GM21447 (cell line): ENCODE results near the gene ANKRD34B.
"Not testable (repeated sequence)": the region's sequence is repeated elsewhere in the genome, so short reads cannot be mapped to it uniquely, and the experiment has no call there.

Experiments
- ATAC-seq: cut with Tn5 transposase; IDR thresholded peaks from one replicate; pipeline ENCODE4 v1.9.1; 2021; ENCODE audit not compliant: unreplicated experiment

Gene ANKRD34B

DNA sequence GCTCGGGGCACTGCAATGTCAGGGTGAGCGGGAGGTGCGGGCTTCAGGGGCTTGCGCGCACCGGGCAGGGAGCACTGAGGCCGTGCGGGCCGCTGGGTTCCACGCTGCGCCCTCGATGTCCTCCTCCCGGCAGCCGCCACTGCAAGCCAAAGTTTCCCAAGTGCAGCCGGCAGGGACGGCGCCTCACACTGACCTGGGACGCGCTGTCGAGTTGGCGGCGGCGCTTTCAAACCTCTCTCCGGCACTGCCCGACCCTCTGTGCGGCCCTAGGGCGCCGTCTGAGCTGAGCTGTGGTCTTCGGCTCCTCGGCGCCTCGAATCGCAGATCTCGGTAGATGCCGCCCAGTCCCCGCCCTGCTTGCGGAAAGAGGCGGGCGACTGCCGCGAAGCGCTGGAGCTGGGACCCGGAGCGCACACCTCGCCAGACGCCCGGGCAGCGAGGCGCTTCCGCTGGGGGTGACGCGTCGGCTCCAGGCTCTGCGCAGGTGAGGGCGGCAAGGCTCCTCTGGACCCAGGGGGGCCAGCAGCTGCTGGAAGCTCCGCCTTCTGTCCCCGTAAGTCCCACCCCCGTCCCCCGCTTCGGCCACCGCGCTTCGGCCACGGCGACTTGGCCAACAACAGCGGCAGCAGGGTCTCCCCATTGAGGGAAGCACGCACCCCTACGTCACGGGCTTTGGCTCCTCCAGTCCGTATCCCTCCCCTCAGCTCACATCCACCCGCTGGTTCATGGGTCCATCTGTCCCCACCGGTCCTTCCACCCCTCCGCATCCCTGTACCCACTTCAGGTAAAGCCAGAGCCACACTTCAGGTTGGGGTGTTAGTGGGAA, at the start of gene ANKRD34B:
Gene ANKRD34B, minus strand, starts transcription at position 320 of the 826 bp plus-strand sequence. CDS start 10,261 bp downstream, outside the sequence.
- ATAC-seq, result no peak

DNA sequence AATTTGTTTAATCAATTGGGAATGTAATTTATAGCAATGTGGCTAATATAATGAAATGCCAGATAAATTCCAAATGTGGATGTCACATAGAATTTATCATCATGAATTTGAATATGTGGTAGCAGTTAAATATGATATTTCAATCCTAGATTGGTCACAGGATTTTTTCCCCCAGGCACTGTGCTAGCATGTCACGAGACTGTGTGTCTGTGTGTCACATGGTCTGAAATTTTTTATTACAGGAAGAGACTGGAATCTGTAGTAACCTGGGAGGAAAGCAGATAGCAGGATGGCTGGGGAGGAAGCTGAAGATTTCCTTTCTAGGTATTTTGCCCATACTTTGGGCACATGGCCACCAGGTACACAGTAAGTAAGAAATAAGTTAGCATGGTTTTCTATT, 49.0 kb upstream of the ANKRD34B start:
- no peak for ATAC-seq

DNA sequence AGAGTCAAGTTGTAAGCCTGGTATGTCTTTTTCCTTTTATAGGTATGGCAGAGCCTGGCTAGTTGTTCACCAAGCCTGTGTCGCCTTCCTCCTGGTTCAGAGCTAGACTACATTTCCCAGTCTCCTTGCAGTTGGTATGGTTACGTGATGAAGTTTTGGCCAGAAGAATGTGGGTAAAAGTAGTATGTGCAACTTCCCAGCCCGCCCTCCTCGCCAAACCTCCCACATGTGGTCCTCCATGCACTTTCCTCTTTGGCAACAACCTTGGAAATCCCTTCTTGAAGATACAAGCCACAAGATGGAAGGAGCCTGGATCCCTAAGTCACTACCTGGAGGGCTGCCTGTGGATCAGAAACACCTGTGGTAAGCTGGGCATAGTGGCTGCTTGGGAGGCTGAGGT, 48.4 kb upstream of the ANKRD34B start:
- ATAC-seq, result no peak

DNA sequence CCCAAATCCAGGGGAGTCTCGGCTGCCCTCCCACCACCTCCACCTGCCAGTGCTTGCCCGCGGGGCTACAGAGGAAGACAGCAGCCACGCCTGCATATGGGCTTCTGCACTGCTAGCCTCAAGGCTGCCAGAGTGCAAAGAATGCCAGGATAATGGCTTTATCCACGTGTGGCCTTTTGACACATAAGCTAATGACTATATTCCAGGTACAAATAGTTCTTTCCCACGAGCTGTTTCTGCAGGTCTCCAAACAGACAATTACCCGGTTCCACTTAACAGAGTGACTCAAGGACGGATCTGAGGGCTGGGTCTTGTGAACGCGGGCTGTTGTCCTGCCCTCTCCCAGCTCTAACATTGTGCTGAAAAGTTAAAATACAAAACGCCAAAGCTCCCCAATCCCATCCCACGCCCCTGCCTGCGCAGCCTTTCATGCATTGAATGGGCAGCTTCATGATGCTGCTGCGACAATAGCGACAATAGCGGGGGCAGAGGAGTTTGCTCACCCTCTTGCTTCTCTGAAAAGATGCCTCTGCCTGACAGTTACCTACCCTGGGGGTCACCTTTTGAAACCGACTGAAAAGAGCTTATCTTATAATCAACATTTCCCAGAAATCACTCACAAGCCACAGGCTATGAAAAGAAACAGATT, 45.3 kb upstream of the ANKRD34B start:
- ATAC-seq, result no peak

DNA sequence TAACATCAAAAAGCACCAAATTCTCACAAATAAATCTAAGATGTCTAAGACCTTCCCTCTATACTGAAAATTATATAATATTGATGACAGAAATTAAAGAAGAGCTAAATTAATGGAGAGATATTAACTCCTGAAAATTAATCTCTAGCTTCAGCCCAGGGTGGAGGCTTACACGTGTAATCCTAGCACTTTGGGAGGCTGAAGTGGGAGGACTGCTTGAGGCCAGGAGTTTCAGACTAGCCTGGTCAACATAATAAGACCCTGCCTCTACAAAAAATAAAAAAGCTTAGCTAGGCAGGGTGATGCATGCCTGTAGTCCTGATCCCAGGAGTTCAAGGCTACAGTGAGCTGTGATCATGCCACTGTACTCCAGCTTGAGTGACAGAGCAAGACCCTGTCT, 39.6 kb upstream of the ANKRD34B start:
- ATAC-seq, result no peak

DNA sequence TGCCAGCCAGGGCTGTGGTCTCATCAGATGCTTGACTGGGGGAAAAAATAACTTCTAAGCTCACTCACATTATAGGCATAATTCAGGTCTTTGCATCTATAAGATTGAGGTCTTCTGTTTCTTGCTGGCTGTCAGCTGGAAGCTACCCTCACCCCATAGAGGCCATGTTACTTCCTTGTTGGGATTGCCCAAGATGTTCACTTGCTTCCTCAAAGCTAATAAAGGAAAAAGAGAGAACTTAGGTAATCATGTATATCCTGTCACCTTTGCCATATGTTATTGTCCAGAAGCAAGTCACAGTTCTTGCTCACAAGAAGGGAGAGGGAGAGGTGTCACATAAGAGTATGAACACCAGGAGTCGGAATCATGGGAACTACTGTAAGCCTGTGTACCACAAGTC, 38.7 kb upstream of the ANKRD34B start:
- ATAC-seq, result no peak

DNA sequence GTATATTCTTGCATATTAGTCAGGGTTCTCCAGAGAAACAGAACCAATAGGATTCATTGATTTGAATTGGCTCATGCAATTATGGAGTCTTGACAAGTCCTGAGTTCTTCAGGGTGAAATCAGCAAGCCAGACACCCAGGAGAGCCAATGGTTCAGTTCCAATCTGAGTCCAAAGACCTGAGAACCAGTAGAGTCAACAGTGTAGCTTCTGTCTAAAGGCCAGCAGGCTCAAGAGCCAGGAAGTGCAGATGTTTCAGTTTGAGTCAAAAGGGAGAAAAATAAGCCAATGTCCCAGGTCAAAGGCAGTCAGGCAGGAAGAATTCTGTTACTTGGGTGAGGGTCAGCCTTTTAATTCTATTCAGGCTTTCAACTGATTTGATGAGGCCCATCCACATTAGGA, 37.8 kb upstream of the ANKRD34B start:
- peak; percentile 90 for ATAC-seq

DNA sequence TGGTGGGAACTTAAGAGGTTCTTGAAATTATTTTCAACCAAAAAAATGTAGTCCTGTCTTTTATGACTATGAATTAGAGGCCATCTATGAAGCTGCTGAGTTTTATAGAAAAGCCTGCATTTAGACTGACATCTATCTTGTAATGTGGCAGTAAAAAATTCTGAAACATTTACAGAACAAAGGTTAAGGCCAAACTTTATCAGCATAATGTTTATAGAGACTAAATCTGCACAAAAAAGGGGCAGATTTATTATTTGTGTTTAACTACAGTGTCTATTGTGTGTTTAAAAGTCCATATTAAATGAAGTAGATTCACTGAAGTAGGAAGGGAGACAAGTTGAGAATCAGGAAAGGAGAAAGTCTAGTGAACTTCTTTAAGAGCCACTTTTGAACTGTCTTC, 37.3 kb upstream of the ANKRD34B start:
- no peak for ATAC-seq

DNA sequence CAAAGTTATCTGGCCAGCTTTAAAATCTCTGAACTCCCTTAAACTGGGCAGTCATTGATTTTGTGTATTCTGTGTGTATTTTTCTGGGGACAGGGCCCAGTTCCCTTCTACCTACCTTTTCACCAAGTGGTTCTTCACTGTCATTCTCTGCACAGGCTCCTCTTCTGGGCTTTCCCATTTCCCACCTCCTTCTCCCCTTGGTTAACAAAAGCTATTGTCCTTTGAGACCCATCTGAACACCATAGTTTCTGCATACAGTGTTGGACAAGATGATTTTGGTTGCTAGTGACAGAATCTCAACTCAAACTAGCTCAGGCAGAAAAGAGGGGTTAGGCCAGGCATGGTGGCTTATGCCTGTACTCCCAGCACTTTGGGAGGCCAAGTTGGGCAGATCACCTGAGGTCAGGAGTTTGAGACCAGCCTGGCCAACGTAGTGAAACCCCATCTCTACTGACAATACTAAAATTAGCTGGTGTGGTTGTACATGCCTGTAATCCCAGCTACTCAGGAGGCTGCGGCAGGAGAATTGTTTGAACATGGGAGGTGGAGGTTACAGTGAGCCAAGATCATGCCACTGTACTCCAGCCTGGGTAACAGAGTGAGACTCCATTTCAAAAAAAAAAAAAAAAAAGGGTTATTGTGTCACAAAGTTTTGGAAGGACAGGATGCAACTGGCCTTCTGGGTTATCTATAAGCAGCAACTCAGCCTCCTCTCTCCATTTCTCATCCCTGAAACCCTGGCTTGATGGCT, 31.0 kb upstream of the ANKRD34B start:
- no peak for ATAC-seq

DNA sequence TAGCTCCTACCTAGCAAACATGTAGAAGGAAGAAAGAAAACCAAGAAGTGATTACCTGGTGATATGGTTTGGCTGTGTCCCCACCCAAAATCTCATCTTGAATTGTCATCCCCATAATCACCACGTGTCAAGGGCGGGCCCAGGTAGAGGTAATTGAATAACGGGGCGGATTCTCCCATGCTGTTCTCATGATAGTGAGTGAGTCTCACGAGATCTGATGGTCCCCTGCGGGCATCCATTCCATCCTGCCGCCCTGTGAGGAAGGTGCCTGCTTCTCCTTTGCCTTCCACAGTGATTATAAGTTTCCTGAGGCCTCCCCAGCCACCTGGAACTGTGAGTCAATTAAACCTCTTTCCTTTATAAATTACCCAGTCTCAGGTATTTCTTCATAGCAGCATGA, 27.4 kb upstream of the ANKRD34B start:
- no peak for ATAC-seq

DNA sequence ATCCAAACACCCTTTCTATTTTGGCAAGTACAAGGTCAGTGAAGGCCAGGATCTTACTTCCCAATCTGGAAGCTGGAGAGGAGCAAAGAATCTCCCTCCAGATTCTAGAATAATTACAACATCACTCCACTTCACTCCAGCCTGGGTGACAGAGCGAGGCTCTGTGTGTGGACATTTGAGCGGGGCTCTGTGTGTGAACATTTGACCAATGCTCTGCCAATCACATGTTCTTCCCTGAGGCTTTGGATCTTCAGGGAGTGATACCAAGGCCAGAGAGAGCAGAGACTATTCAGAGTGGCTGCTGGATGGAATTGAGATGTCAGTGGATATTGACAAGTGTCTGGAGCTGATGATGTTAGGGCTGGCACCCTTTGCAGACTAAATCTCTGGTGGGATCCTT, 24.7 kb upstream of the ANKRD34B start:
- no peak for ATAC-seq

DNA sequence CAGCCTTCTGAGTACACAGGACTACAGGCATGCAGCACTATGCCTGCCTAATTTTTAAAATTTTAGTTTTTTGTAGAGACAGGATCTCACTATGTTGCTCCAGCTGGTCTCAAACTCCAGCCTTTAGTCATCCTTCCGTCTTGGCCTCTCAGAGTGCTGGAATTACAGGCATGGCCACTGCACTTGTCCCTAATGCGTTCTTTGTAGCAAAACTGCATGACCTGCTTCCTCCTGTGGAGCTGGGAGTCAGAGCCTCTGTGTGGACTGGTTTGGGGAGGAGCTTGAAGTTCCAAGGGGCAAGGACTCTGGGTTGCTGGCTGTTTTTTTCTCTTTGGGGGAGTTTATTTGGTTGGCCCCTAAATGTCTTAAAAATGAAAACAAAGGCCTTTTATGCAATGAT, 22.7 kb upstream of the ANKRD34B start:
- ATAC-seq, result no peak

DNA sequence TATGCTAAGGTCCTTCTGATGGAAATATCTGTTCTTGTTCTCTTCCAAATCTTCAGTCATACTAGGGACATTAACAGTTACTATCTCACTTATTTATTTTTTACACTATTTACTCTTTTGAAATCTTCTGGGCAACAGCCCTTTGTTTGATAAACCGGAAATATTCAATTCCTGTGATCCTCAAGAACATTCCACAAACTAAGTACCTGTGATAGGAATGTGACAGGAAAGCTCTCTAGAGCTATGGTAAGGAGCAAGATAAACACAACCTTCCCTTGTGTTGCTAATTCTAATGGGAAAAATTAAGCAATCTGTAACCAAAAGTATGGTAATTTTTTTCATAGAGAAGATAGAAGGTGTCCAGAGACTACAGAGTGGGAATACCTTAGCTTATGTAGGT, 22.0 kb upstream of the ANKRD34B start:
- no peak for ATAC-seq

DNA sequence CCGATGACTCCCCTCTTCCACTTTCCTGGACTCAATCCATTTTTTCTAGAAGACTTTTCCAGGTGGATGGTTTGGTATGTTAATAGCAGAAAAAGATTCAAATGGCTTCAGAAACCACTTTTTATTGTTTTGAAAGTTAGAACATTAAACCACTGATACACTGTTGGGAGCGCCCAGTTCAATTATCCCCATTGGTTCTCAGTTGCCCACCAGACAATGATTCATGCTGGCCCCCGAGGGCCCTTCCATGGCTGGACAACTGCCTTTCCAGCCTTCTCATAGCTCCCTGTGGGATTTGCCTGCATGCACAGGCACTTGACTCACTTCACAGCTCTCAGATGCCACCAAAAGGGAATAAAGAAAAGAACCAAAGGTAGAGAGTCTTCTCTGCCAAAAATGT, 21.3 kb upstream of the ANKRD34B start:
- no peak for ATAC-seq

DNA sequence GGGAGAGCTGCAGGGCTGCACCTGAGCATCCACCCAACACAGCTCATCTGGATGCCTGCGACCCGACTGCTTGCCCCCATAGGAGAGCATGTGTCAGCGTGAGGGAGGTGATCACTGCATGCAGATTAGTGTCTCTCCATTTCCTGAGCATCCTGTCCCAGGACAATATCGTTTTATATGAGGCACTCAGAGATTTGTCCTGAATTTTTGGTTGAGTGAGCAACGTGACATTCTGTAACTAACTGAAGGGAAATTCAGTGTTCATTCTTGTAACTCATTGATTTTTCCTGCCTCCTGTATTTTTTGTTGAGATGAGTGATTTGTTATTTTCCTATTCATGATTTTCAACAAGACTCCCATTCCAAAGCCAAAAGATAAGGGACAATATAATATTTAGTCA, 20.7 kb upstream of the ANKRD34B start:
- no peak for ATAC-seq

DNA sequence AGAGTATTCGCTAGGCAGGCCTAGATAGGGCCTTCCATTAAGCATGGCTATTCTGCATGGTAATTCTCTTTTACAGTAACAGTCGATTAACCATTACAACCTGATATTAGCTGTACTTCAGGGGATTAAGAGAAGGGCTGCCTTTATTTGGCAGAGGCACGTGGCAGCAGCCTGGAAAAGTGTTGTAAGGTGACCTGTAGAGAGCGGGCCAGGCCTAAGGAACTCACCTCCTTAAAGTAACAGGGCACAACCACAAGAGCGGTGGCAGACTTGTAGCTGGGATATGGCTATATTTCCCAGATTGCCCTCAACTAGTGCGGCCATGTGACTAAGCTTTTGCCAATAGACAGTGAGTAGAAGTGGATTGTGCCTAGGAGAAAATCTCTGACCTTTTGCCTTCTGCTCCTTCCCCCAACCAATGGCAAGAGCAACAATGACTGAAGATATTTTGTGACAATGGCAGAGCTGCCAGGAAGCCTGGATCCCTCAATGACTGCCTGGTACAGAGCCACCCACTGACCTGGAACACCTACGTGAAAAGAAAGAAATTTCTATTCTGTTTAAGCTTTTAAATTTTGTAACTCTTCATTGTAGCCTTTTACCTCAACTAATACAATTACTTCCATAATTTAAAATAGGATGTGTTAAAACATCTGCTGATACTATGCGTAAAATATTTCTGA, 18.9 kb upstream of the ANKRD34B start:
- ATAC-seq, result no peak

DNA sequence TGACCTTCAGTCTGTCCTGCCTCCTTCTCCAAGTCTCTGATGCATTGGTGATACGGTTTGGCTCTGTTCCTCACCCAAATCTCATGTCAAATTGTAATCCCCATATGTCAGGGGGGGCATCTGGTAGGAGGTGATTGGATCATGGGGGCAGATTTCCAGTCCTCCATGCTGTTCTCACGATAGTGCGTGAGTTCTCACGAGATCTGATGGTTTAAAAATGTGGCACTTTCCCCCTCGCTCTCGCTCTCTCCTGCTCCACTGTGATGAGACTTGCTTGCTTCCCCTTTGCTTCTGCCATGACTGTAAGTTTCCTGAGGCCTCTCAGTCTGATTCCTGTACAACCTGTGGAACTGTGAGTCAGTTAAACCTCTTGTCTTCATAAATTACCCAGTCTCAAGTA, 14.7 kb upstream of the ANKRD34B start:
- no peak for ATAC-seq

DNA sequence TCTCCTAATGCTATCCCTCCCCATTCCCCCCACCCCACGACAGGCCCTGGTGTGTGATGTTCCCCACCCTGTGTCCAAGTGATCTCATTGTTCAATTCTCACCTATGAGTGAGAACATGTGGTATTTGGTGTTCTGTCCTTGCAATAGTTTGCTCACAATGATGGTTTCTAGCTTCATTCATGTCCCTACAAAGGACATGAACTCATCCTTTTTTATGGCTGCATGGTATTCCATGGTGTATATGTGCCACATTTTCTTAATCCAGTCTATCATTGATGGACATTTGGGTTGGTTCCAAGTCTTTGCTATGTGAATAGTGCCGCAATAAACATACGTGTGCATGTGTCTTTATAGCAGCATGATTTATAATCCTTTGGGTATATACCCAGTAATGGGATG, 10.2 kb upstream of the ANKRD34B start:
- not testable (repeated sequence) for ATAC-seq

DNA sequence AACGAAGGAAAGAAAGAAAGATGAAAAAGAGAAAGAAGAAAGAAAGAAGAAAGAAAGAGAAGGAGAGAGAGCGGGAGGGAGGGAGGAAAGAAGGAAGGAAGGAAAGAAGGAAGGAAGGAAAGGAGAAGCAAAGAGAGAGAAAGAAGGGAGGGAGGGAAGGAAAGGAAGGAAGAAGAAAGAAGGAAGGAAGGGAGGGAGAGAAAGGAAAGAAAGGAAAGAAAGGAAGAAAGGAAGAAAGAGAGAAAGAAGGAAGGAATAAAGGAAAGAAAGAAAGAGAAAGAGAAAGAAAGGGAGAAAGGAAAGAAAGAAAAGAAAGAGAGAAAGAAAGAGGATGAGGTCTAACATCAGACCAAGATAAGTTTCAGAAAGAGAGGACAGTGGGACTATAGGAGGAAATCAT, 9.0 kb upstream of the ANKRD34B start:
- no peak for ATAC-seq

DNA sequence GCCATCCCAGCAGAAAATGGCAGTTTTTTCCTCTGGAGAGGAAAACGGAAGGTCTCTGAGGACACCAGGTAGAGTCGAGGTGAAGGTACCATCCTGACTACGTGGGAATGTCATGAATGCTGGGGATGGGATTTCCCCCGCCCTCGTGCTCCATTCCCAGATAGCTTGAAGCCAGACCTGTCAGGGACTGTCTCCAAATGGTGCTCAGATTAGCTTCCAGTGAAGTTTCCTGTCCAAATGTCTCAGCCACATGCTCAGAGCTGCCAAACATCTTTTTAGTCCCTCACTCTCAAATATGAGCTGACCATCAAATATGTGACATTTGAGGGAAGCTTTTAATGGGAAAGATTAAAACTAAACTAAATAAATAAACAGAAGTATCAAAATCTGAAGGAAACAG, 7.6 kb upstream of the ANKRD34B start:
- no peak for ATAC-seq

DNA sequence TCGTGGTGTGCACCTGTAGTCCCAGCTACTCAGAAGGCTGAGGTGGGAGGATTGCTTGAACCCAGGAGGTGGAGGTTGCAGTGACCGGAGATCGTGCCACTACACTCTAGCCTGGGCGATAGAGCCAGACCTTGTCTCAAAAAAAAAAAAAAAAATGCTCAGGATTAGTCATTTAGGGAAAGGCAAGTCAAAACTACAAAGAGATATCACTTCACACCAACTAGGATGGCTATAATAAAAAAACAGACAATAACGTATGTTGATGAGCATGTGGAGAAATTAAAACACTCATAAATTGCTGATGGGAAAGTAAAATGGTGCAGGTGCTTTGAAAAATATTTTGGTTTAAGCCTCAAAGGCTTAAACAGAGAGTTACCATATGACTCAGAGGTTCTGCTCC, 6.3 kb upstream of the ANKRD34B start:
- ATAC-seq, result no peak
